ENCODE measurements around the gene SH3PXD2A. TPM values are rescaled to one million over a fixed set of nuclear protein-coding genes. Genes with fewer than 3 reads are reported as not detected.

The SH3PXD2A gene
- total and polyA plus RNA-seq, 5 donors from 2014 or later, result 0.24 to 15.4 (median 0.47) TPM

GRCh38 chr10:103629581-103629980 lies 225.8 kb downstream of the SH3PXD2A start:
- Mint-ChIP-seq H3K27me3 (no peaks in the 10 kb centered on the region), H3K4me1 (peaks cover 0 to 5% (median 1%) of the 10 kb centered on the region in 4 donors), H3K9me3 (no peaks in the 10 kb centered on the region), H3K27ac (no peak overlapping the region), H3K4me3 (no peak overlapping the region), H3K36me3 (peaks cover 9% of the 10 kb centered on the region)
- DNase-seq (no peak), ATAC-seq (ENCODE audit: low read depth in 2 of 2) (no peak)
- Histone ChIP-seq H3K27ac (ENCODE audit: insufficient read depth, low read length, poor library complexity, severe bottlenecking) (no peak overlapping the region), H3K36me3 (ENCODE audit: control insufficient read depth, insufficient read depth, low read length) (peaks cover 12% of the 10 kb centered on the region), H3K4me3 (ENCODE audit: low read depth, low read length) (no peak overlapping the region), H3K4me1 (ENCODE audit: control insufficient read depth, insufficient read depth, low read length, poor library complexity, severe bottlenecking) (no peaks in the 10 kb centered on the region), H3K9me3 (ENCODE audit: control insufficient read depth in 2 of 2, low read length in 2 of 2) (no peaks in the 10 kb centered on the region), H3K27me3 (ENCODE audit: control insufficient read depth, insufficient read depth, low read length) (no peaks in the 10 kb centered on the region)

- Mint-ChIP-seq H3K9me3 (no peaks in the 10 kb centered on the region), H3K4me1 (peaks cover 0 to 2% (median 0%) of the 10 kb centered on the region in 4 donors), H3K27ac (no peak overlapping the region)
These were observed 227.5 kb downstream of the SH3PXD2A start for GRCh38 chr10:103627893-103628292.

GRCh38 chr10:103627111-103627892 lies 228.1 kb downstream of the SH3PXD2A start:
- Mint-ChIP-seq H3K4me3 (no peak overlapping the region), H3K27me3 (no peaks in the 10 kb centered on the region), H3K9me3 (no peaks in the 10 kb centered on the region), H3K27ac (no peak overlapping the region), H3K4me1 (peaks cover 0 to 2% (median 0%) of the 10 kb centered on the region in 4 donors), H3K36me3 (peaks cover 13% of the 10 kb centered on the region)
- no peak for ATAC-seq (ENCODE audit: low read depth in 2 of 2)
- no peak for DNase-seq
- Histone ChIP-seq H3K27ac (ENCODE audit: insufficient read depth, low read length, poor library complexity, severe bottlenecking) (no peak overlapping the region), H3K9me3 (ENCODE audit: control insufficient read depth in 2 of 2, low read length in 2 of 2) (no peaks in the 10 kb centered on the region), H3K36me3 (ENCODE audit: control insufficient read depth, insufficient read depth, low read length) (peaks cover 12% of the 10 kb centered on the region), H3K4me3 (ENCODE audit: low read depth, low read length) (no peak overlapping the region), H3K4me1 (ENCODE audit: control insufficient read depth, insufficient read depth, low read length, poor library complexity, severe bottlenecking) (no peaks in the 10 kb centered on the region), H3K27me3 (ENCODE audit: control insufficient read depth, insufficient read depth, low read length) (no peaks in the 10 kb centered on the region)

More at GRCh38 chr10:103627893-103628292, 227.5 kb downstream of the SH3PXD2A start:
- Mint-ChIP-seq H3K27me3 (no peaks in the 10 kb centered on the region), H3K36me3 (peaks cover 13% of the 10 kb centered on the region), H3K4me3 (no peak overlapping the region)
- H3K27me3 ChIP-seq (ENCODE audit: control insufficient read depth, insufficient read depth, low read length), result no peaks in the 10 kb centered on the region
- DNase-seq (no peak), ATAC-seq (ENCODE audit: low read depth in 2 of 2) (no peak)
- H3K4me3 ChIP-seq (ENCODE audit: low read depth, low read length), result no peak overlapping the region
- H3K9me3 ChIP-seq (ENCODE audit: control insufficient read depth in 2 of 2, low read length in 2 of 2), result no peaks in the 10 kb centered on the region
- no peak overlapping the region for H3K27ac ChIP-seq (ENCODE audit: insufficient read depth, low read length, poor library complexity, severe bottlenecking)
- H3K36me3 ChIP-seq (ENCODE audit: control insufficient read depth, insufficient read depth, low read length), result peaks cover 12% of the 10 kb centered on the region
- no peaks in the 10 kb centered on the region for H3K4me1 ChIP-seq (ENCODE audit: control insufficient read depth, insufficient read depth, low read length, poor library complexity, severe bottlenecking)

- Mint-ChIP-seq H3K27me3 (no peaks in the 10 kb centered on the region), H3K36me3 (peaks cover 13% of the 10 kb centered on the region), H3K4me3 (no peak overlapping the region), H3K27ac (no peak overlapping the region), H3K9me3 (no peaks in the 10 kb centered on the region), H3K4me1 (no peaks in the 10 kb centered on the region)
- H3K27ac ChIP-seq (ENCODE audit: insufficient read depth, low read length, poor library complexity, severe bottlenecking), result no peak overlapping the region
- H3K4me3 ChIP-seq (ENCODE audit: low read depth, low read length), result no peak overlapping the region
- no peaks in the 10 kb centered on the region for H3K9me3 ChIP-seq (ENCODE audit: control insufficient read depth in 2 of 2, low read length in 2 of 2)
- DNase-seq, result no peak
- peaks cover 9% of the 10 kb centered on the region for H3K36me3 ChIP-seq (ENCODE audit: control insufficient read depth, insufficient read depth, low read length)
- no peaks in the 10 kb centered on the region for H3K4me1 ChIP-seq (ENCODE audit: control insufficient read depth, insufficient read depth, low read length, poor library complexity, severe bottlenecking)
- no peak for ATAC-seq (ENCODE audit: low read depth in 2 of 2)
- no peaks in the 10 kb centered on the region for H3K27me3 ChIP-seq (ENCODE audit: control insufficient read depth, insufficient read depth, low read length)
These were observed 229.2 kb downstream of the SH3PXD2A start for GRCh38 chr10:103626178-103626577.

GRCh38 chr10:103622935-103623574 lies 232.3 kb downstream of the SH3PXD2A start:
- H3K4me1 Mint-ChIP-seq, result no peaks in the 10 kb centered on the region

GRCh38 chr10:103622286-103622685 lies 233.1 kb downstream of the SH3PXD2A start:
- H3K27me3 ChIP-seq (ENCODE audit: control insufficient read depth, insufficient read depth, low read length), result no peaks in the 10 kb centered on the region
- H3K4me1 ChIP-seq (ENCODE audit: control insufficient read depth, insufficient read depth, low read length, poor library complexity, severe bottlenecking), result no peaks in the 10 kb centered on the region
- Mint-ChIP-seq H3K4me1 (no peaks in the 10 kb centered on the region), H3K27ac (no peak overlapping the region), H3K36me3 (peaks cover 14% of the 10 kb centered on the region), H3K27me3 (no peaks in the 10 kb centered on the region), H3K9me3 (no peaks in the 10 kb centered on the region), H3K4me3 (no peak overlapping the region)
- ATAC-seq (ENCODE audit: low read depth in 2 of 2) (no peak), DNase-seq (no peak)
- H3K4me3 ChIP-seq (ENCODE audit: low read depth, low read length), result no peak overlapping the region
- H3K36me3 ChIP-seq (ENCODE audit: control insufficient read depth, insufficient read depth, low read length), result peaks cover 11% of the 10 kb centered on the region
- no peaks in the 10 kb centered on the region for H3K9me3 ChIP-seq (ENCODE audit: control insufficient read depth in 2 of 2, low read length in 2 of 2)
- no peak overlapping the region for H3K27ac ChIP-seq (ENCODE audit: insufficient read depth, low read length, poor library complexity, severe bottlenecking)

More at GRCh38 chr10:103622935-103623574, 232.3 kb downstream of the SH3PXD2A start:
- Mint-ChIP-seq H3K27ac (no peak overlapping the region), H3K36me3 (peaks cover 20% of the 10 kb centered on the region), H3K4me3 (no peak overlapping the region), H3K27me3 (no peaks in the 10 kb centered on the region), H3K9me3 (no peaks in the 10 kb centered on the region)
- Histone ChIP-seq H3K27me3 (ENCODE audit: control insufficient read depth, insufficient read depth, low read length) (no peaks in the 10 kb centered on the region), H3K27ac (ENCODE audit: insufficient read depth, low read length, poor library complexity, severe bottlenecking) (no peak overlapping the region), H3K36me3 (ENCODE audit: control insufficient read depth, insufficient read depth, low read length) (peaks cover 11% of the 10 kb centered on the region), H3K4me1 (ENCODE audit: control insufficient read depth, insufficient read depth, low read length, poor library complexity, severe bottlenecking) (no peaks in the 10 kb centered on the region), H3K9me3 (ENCODE audit: control insufficient read depth in 2 of 2, low read length in 2 of 2) (no peaks in the 10 kb centered on the region), H3K4me3 (ENCODE audit: low read depth, low read length) (no peak overlapping the region)
- DNase-seq (no peak), ATAC-seq (ENCODE audit: low read depth in 2 of 2) (no peak)

GRCh38 chr10:103621783-103622125 lies 233.6 kb downstream of the SH3PXD2A start:
- no peaks in the 10 kb centered on the region for H3K9me3 ChIP-seq (ENCODE audit: control insufficient read depth in 2 of 2, low read length in 2 of 2)
- no peak for ATAC-seq (ENCODE audit: low read depth in 2 of 2)
- no peak overlapping the region for H3K4me3 ChIP-seq (ENCODE audit: low read depth, low read length)
- Mint-ChIP-seq H3K9me3 (no peaks in the 10 kb centered on the region), H3K27me3 (no peaks in the 10 kb centered on the region), H3K4me1 (no peaks in the 10 kb centered on the region), H3K27ac (no peak overlapping the region), H3K36me3 (peaks cover 14% of the 10 kb centered on the region), H3K4me3 (no peak overlapping the region)
- H3K27ac ChIP-seq (ENCODE audit: insufficient read depth, low read length, poor library complexity, severe bottlenecking), result no peak overlapping the region
- DNase-seq, result no peak
- H3K27me3 ChIP-seq (ENCODE audit: control insufficient read depth, insufficient read depth, low read length), result no peaks in the 10 kb centered on the region
- H3K4me1 ChIP-seq (ENCODE audit: control insufficient read depth, insufficient read depth, low read length, poor library complexity, severe bottlenecking), result no peaks in the 10 kb centered on the region
- H3K36me3 ChIP-seq (ENCODE audit: control insufficient read depth, insufficient read depth, low read length), result peaks cover 7% of the 10 kb centered on the region
